ENCODE results near the gene DNPEP. TPM values are rescaled to one million over a fixed set of nuclear protein-coding genes. Genes with fewer than 3 reads are reported as not detected.

The DNPEP gene
- total RNA-seq, 2 experiments from 2014 or later = 39.3 to 63.6 TPM

DNA sequence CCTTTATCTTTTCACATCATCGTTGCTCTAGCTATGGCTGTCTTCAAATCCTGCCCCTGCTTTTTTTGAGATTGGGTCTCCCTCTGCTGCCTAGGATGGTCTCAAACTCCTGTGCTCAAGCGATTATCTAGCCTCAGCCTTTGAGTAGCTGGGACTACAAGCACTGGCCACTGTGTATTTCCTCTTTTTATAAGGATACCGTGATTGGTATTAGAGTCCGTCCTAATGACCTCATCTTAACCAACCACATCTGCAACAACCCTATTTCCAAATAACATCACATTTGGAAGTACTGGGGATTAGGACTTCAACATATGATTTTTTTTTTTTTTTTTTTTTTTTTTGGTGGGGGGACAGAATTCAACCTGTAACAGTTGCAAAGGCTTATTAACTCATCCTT, 64.3 kb downstream of the DNPEP start:
- ChIA-PET POLR2A (interaction anchor here (0.7 kb wide), 1 partner anchor 200 kb away, joined by 3 read pairs; no protein-coding TSS in a partner anchor), CTCF (ENCODE audit: unreplicated experiment) (interaction anchor here (0.8 kb wide), 1 partner anchor 204 kb away, joined by 3 read pairs; no protein-coding TSS in a partner anchor)
- no peaks in the 10 kb centered on the region for H3K9me2 ChIP-seq (ENCODE audit: insufficient read depth, low read length)
- H3K4me3 ChIP-seq (ENCODE audit: low read depth, low read length, poor library complexity, severe bottlenecking) = no peak overlapping the region
- H3K27ac ChIP-seq (ENCODE audit: low read depth, low read length, poor library complexity, severe bottlenecking) = no peak overlapping the region
- BruUV-seq (replicated peaks) = no TSS peak
- no peak for DNase-seq (ENCODE audit: low spot score)
- no peak overlapping the region for H3K4me2 ChIP-seq (ENCODE audit: low read length)
- no peaks in the 10 kb centered on the region for H4K20me1 ChIP-seq (ENCODE audit: insufficient read depth, low read length)
- H2AFZ ChIP-seq (ENCODE audit: low read length) = no peak overlapping the region
- no peaks in the 10 kb centered on the region for H3K36me3 ChIP-seq (ENCODE audit: insufficient read depth, low read length)
- H3K79me2 ChIP-seq (ENCODE audit: insufficient read depth, low read depth, low read length) = no peaks in the 10 kb centered on the region
- TF ChIP-seq EZH2phosphoT487 (IDR thresholded peaks at IDR 0.05; ENCODE audit: borderline replicate concordance, low read depth, low read length) = no peak
- TF ChIP-seq, protein P1, sequence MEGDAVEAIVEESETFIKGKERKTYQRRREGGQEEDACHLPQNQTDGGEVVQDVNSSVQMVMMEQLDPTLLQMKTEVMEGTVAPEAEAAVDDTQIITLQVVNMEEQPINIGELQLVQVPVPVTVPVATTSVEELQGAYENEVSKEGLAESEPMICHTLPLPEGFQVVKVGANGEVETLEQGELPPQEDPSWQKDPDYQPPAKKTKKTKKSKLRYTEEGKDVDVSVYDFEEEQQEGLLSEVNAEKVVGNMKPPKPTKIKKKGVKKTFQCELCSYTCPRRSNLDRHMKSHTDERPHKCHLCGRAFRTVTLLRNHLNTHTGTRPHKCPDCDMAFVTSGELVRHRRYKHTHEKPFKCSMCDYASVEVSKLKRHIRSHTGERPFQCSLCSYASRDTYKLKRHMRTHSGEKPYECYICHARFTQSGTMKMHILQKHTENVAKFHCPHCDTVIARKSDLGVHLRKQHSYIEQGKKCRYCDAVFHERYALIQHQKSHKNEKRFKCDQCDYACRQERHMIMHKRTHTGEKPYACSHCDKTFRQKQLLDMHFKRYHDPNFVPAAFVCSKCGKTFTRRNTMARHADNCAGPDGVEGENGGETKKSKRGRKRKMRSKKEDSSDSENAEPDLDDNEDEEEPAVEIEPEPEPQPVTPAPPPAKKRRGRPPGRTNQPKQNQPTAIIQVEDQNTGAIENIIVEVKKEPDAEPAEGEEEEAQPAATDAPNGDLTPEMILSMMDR (conservative IDR thresholded peaks at IDR 0.05; ENCODE audit: low read length) = no peak
- no peaks in the 10 kb centered on the region for H3K9me3 ChIP-seq (ENCODE audit: low read length)
- intact Hi-C loops (cut with micrococcal nuclease; ENCODE audit: unreplicated experiment) = no loop called here
- H3K4me1 ChIP-seq (ENCODE audit: insufficient read depth, low read length, poor library complexity, severe bottlenecking) = peaks cover 3% of the 10 kb centered on the region

Small RNA genes lying within 50 kb of the gene (small RNA-seq; reads per million reads assigned to genes)
- not detected for gene AC053503.3

Other genes with a start within 250 kb of the DNPEP start
- 12.7 and 14.9 TPM in 2 replicates for gene NHEJ1, start 227.1 kb downstream of the DNPEP start, total RNA-seq (2014; rRNA removed; shearing (Covaris generic))
- gene NHEJ1, start 227.1 kb downstream of the DNPEP start, total RNA-seq (2022) = 12.3 and 14.3 TPM in 2 replicates
- 2.7 and 4.0 TPM in 2 replicates for gene SLC23A3, start 217.9 kb downstream of the DNPEP start, total RNA-seq (2014; rRNA removed; shearing (Covaris generic))
- 3.1 and 6.7 TPM in 2 replicates for gene SLC23A3, start 217.9 kb downstream of the DNPEP start, total RNA-seq (2022)
- gene CNPPD1, start 211.0 kb downstream of the DNPEP start, total RNA-seq (2014; rRNA removed; shearing (Covaris generic)) = 39.2 and 40.1 TPM in 2 replicates
- 67.5 and 68.2 TPM in 2 replicates for gene CNPPD1, start 211.0 kb downstream of the DNPEP start, total RNA-seq (2022)
- gene RETREG2, start 209.6 kb downstream of the DNPEP start, total RNA-seq (2014; rRNA removed; shearing (Covaris generic)) = 44.9 and 59.1 TPM in 2 replicates
- 74.6 and 88.2 TPM in 2 replicates for gene RETREG2, start 209.6 kb downstream of the DNPEP start, total RNA-seq (2022)
- 42.4 and 51.6 TPM in 2 replicates for gene ZFAND2B, start 181.1 kb downstream of the DNPEP start, total RNA-seq (2014; rRNA removed; shearing (Covaris generic))
- gene ZFAND2B, start 181.1 kb downstream of the DNPEP start, total RNA-seq (2022) = 35.3 and 35.9 TPM in 2 replicates
- gene ABCB6, start 169.0 kb downstream of the DNPEP start, total RNA-seq (2014; rRNA removed; shearing (Covaris generic)) = 4.0 and 6.4 TPM in 2 replicates
- 8.4 and 10.2 TPM in 2 replicates for gene ABCB6, start 169.0 kb downstream of the DNPEP start, total RNA-seq (2022)
- gene ATG9A, start 158.3 kb downstream of the DNPEP start, total RNA-seq (2014; rRNA removed; shearing (Covaris generic)) = 22.2 and 27.7 TPM in 2 replicates
- 23.4 and 27.3 TPM in 2 replicates for gene ATG9A, start 158.3 kb downstream of the DNPEP start, total RNA-seq (2022)
- gene ANKZF1, start 158.1 kb downstream of the DNPEP start, total RNA-seq (2014; rRNA removed; shearing (Covaris generic)) = 57.8 and 91.0 TPM in 2 replicates
- 73.2 and 82.4 TPM in 2 replicates for gene ANKZF1, start 158.1 kb downstream of the DNPEP start, total RNA-seq (2022)
- 2.7 and 8.6 TPM in 2 replicates for gene GLB1L, start 142.5 kb downstream of the DNPEP start, total RNA-seq (2014; rRNA removed; shearing (Covaris generic))
- gene GLB1L, start 142.5 kb downstream of the DNPEP start, total RNA-seq (2022) = 6.4 and 6.9 TPM in 2 replicates
- gene STK16, start 142.4 kb downstream of the DNPEP start, total RNA-seq (2014; rRNA removed; shearing (Covaris generic)) = 19.6 and 23.4 TPM in 2 replicates
- gene STK16, start 142.4 kb downstream of the DNPEP start, total RNA-seq (2022) = 39.5 and 42.8 TPM in 2 replicates
- not detected in 2 replicates for gene TUBA4B, start 134.7 kb downstream of the DNPEP start, total RNA-seq (2014; rRNA removed; shearing (Covaris generic))
- gene TUBA4B, start 134.7 kb downstream of the DNPEP start, total RNA-seq (2022) = 0.28 TPM in 1 of 2 replicates, not detected in the other
- gene TUBA4A, start 134.0 kb downstream of the DNPEP start, total RNA-seq (2014; rRNA removed; shearing (Covaris generic)) = 62.8 and 96.0 TPM in 2 replicates
- gene TUBA4A, start 134.0 kb downstream of the DNPEP start, total RNA-seq (2022) = 181 and 186 TPM in 2 replicates
- gene DNAJB2, start 108.5 kb downstream of the DNPEP start, total RNA-seq (2014; rRNA removed; shearing (Covaris generic)) = 49.9 and 53.0 TPM in 2 replicates
- gene DNAJB2, start 108.5 kb downstream of the DNPEP start, total RNA-seq (2022) = 55.3 and 58.7 TPM in 2 replicates
- not detected in 2 replicates for gene PTPRN, start 78.5 kb downstream of the DNPEP start, total RNA-seq (2014; rRNA removed; shearing (Covaris generic))
- gene PTPRN, start 78.5 kb downstream of the DNPEP start, total RNA-seq (2022) = not detected in 2 replicates
- not detected in 2 replicates for gene RESP18, start 55.2 kb downstream of the DNPEP start, total RNA-seq (2014; rRNA removed; shearing (Covaris generic))
- not detected in 2 replicates for gene RESP18, start 55.2 kb downstream of the DNPEP start, total RNA-seq (2022)
- not detected in 2 replicates for gene DES, start 30.5 kb upstream of the DNPEP start, total RNA-seq (2014; rRNA removed; shearing (Covaris generic))
- gene DES, start 30.5 kb upstream of the DNPEP start, total RNA-seq (2022) = not detected in 2 replicates
- gene SPEG, start 46.9 kb upstream of the DNPEP start, total RNA-seq (2014; rRNA removed; shearing (Covaris generic)) = 0.13 TPM in 1 of 2 replicates, not detected in the other
- gene SPEG, start 46.9 kb upstream of the DNPEP start, total RNA-seq (2022) = 0.35 and 0.46 TPM in 2 replicates
- 22.3 and 28.4 TPM in 2 replicates for gene GMPPA, start 111.0 kb upstream of the DNPEP start, total RNA-seq (2014; rRNA removed; shearing (Covaris generic))
- gene GMPPA, start 111.0 kb upstream of the DNPEP start, total RNA-seq (2022) = 42.9 and 46.4 TPM in 2 replicates
- gene ASIC4, start 126.6 kb upstream of the DNPEP start, total RNA-seq (2014; rRNA removed; shearing (Covaris generic)) = 0.39 and 0.73 TPM in 2 replicates
- 0.74 and 0.96 TPM in 2 replicates for gene ASIC4, start 126.6 kb upstream of the DNPEP start, total RNA-seq (2022)
- 14.5 and 24.1 TPM in 2 replicates for gene CHPF, start 155.9 kb upstream of the DNPEP start, total RNA-seq (2014; rRNA removed; shearing (Covaris generic))
- gene CHPF, start 155.9 kb upstream of the DNPEP start, total RNA-seq (2022) = 30.5 and 33.0 TPM in 2 replicates
- 1.4 and 2.5 TPM in 2 replicates for gene TMEM198, start 156.1 kb upstream of the DNPEP start, total RNA-seq (2014; rRNA removed; shearing (Covaris generic))
- 6.1 and 6.6 TPM in 2 replicates for gene TMEM198, start 156.1 kb upstream of the DNPEP start, total RNA-seq (2022)
- gene OBSL1, start 183.6 kb upstream of the DNPEP start, total RNA-seq (2014; rRNA removed; shearing (Covaris generic)) = 0.25 TPM in 1 of 2 replicates, not detected in the other
- gene OBSL1, start 183.6 kb upstream of the DNPEP start, total RNA-seq (2022) = 0.18 TPM in 1 of 2 replicates, not detected in the other
- not detected in 2 replicates for gene INHA, start 184.4 kb upstream of the DNPEP start, total RNA-seq (2014; rRNA removed; shearing (Covaris generic))
- not detected in 2 replicates for gene INHA, start 184.4 kb upstream of the DNPEP start, total RNA-seq (2022)
- gene STK11IP, start 209.9 kb upstream of the DNPEP start, total RNA-seq (2014; rRNA removed; shearing (Covaris generic)) = 16.5 and 26.5 TPM in 2 replicates
- 30.7 and 37.6 TPM in 2 replicates for gene STK11IP, start 209.9 kb upstream of the DNPEP start, total RNA-seq (2022)
- 0.05 TPM in 1 of 2 replicates, not detected in the other for gene SLC4A3, start 239.7 kb upstream of the DNPEP start, total RNA-seq (2014; rRNA removed; shearing (Covaris generic))
- gene SLC4A3, start 239.7 kb upstream of the DNPEP start, total RNA-seq (2022) = not detected in 2 replicates

Data from OCI-LY7 (cell line).